HL-60/S4 treated with retinoic acid at 250 ng/mL for 4 days and 3 days (cell line): ENCODE data around the gene ALDH1A3.

ENCODE experiments used
- in situ Hi-C: fragments of 300-500 bp; cut with MboI; formaldehyde crosslinking; loops from 2 replicates; pipeline ENCODE4 v1.7.0; 2022; ENCODE audit warnings: low sequenced_read_pairs

The ALDH1A3 gene

DNA sequence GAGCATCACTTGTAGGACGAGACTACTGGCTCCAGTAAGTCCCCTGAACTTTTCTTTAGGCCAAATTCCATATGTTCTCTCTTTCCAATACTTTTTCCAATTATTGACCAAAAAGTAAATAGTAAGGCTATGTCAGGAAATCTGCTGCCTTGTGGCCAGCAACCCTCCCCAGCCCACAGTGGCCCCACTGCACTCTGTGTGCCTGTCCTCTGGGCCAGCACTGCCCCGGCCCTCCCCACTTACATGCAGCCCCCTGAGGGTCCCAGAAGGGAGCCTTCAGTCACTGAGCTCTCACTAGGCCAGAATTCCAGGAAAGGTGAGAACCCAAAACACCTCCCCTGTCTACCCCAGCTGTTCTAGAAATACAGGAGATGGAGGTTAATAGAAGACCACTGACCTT lies 21.3 kb upstream of the ALDH1A3 start:
- in situ Hi-C loops = no loop called here

DNA sequence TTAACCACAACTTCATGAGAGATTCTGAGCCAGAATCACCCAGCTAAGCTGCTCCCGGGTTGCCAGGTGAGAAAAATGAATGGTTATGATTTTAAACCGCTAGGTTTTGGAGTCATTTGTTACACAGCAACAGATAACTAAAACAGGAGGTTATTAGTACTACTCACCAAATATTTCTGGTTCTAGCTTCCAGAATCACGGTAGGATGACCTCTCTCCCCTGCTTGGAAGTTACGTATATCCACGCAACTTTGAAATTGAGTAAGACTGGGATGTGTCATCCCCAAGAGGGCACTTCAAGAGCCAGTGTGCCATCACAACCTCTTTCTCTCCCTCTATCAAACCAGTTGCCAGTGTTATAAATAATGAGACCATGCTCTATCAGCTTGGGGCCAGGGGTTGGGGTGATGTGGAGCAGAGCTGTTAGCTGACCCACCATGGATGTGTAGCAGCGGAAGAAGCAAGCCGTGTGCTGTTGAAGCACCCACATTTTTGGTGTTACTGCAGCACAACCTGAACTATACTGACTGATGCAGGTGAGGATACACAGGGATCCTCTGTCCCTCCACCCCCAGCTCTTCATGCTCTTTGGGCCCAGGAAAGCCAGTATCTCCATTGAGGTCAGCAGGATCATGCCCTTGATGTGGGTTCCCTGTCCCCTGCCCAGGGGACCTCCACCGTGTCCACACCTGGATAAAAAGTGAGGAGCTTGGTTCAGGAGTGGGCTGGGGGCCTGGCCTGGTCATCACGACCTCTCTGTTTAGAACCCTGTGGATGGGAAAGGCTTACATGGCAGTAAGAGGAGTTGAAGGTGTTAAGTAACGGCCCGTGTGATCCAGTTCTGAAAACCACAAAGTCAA lies 19.4 kb upstream of the ALDH1A3 start:
- in situ Hi-C loops = no loop called here

DNA sequence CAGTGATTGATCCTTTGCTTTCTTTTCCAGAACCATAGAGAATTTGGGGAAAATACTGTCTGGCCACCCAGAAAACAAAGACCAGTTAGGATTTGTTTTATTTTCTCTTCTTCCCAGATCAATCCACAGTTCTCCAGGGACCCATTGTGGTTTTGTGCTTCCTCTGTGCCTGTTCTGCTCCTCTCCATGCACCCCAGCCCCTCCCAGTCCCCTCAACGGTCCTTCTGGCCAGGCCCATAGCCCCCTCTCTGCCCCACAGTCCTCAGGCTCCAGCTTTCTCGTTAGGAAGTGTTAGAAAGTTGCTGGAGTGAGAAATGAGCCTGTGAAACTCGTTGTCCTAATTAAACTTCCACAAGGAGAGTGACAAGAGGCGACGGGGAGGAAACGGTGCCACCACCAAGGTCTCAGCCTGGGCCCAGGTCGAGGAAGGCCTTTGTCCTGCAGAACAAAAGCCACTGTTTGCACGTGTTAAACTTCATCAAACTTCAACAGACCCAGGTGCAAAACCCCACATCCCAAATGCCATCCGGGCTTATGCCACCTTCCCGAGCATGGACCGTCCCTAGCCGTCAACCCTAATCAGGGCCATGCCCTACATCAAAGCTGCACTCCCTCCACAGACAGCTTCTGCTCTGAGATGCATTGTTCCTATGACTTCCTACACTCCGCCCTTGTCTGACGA lies 18.7 kb upstream of the ALDH1A3 start:
- in situ Hi-C loops = no loop called here

GRCh38 chr15:100861511-100861991 lies 18.1 kb upstream of the ALDH1A3 start:
- in situ Hi-C loops = no loop called here

DNA sequence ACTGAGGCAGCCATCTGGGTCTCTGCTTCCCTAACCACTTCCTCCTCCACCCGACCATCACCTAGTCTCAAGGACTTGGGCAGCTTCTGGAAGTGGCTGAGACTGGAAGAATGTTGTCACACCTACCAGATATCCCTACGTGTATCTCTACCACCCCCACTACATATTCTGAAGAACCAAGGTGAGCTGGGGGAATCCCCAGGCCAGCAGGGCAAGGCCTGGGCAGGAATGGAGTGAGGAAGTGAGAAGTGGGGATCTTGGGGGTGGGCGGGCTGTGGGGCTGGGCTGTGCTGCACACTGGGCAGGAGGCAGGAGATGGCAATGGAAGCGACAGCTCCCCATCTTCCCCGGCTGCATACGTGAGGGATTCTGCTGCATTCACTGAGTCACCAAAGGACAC lies 17.5 kb upstream of the ALDH1A3 start:
- in situ Hi-C loops = no loop called here

GRCh38 chr15:100863075-100863795 lies 16.4 kb upstream of the ALDH1A3 start:
- in situ Hi-C loops = no loop called here

- in situ Hi-C loops = no loop called here
These were observed 15.8 kb upstream of the ALDH1A3 start for GRCh38 chr15:100863796-100864267.

DNA sequence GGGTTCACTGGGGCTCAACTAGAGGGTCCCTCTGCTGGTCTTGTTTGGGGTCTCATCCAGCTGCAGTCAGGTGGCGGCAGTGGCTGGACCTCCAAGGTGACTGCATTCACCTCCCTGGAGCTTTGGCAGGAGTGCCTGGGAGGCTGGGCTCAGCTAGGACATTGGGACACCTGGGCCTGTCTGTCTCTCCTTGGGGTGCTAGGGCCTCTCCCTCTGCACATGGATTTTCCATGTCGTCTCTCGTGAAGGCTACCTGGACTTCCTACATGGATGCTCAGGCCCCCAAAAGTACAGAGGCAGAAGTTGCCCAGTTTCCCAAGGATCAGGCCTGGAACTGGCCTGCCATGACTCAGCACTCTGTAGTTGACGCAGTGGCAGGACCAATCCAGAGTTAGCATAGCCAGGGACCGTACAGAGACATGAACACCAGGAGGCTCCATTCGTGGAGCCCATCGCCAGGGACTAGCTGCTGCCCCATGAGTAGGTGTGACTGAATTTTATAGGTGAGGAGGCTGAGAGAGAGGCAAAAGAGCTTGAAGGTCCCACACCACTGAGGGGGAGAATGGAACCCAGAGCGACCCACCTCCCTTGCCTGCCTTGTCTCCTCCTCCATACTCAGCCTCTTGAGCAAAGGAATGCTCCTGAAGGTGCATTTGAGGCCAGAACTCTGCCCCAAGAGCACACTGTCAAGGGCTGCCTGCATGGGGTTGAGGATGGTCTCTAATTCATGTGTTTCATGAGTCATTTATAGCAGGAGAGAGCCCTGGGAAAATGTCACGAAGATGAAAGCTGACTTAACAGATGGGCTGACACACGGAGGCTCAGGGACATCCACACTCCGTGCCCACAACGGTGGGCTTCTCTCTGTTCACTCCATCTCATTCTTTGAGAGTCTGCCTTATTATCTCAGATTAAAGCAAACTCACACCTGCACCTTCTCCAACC lies 13.0 kb upstream of the ALDH1A3 start:
- in situ Hi-C loops = no loop called here

DNA sequence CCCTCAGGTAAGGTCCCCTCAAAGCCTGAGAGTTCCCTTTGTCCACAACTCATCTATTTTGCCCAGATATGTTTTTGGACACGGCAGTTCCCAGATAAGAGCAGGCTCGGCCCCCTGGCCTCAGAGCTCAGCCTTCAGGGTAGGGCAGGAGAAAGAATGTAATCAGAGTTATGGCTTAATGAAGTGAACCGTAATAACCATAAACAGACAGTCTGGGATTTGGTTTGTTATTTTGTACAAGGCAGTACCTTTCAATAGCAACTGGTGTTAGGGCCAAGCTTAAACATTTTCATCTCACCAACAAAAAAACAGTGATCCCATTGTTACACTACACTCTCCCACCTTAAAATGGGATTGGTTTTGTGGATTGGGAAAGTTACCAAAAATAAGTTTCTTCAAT lies 12.2 kb upstream of the ALDH1A3 start:
- in situ Hi-C loops = no loop called here

DNA sequence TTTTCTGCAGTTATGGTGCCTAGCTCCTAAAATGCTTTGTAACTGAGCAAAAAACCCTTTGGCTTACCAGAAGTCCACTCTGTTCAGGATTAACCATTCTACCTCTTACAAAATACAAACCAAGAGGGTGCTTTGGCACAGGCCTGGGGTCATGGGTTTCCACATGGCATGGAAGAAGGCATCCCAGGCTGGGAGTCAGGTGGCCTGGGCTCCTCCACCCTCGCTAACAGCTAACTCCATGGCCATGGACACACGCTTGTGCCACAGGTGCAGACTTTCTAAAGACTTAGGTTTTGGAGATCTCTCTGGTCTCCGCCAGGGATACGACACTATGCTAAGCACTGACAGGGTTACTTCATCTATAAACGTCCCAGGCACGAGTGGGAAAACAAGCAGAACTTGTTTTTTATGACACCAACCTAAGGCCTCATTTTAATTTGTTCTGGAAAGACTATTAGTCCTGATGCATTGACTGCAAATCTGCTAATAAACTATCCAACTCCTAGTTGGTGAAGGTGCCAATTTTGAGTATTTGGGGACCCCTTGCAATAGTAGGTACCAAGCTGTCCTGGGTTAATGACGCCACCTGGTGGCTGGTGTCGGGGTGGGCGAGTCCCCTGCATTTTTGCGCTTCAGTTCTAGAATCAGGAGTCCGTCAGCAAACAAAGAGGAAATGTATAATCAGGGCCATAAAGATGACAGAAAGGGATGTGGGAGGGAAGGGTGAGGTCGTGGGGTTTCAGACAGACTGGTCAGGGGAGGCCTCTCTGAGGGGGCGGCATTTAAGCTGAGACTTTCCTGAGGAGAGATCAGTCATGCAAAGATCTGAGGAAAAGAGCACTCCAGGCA lies 10.3 kb upstream of the ALDH1A3 start:
- in situ Hi-C loops = no loop called here

DNA sequence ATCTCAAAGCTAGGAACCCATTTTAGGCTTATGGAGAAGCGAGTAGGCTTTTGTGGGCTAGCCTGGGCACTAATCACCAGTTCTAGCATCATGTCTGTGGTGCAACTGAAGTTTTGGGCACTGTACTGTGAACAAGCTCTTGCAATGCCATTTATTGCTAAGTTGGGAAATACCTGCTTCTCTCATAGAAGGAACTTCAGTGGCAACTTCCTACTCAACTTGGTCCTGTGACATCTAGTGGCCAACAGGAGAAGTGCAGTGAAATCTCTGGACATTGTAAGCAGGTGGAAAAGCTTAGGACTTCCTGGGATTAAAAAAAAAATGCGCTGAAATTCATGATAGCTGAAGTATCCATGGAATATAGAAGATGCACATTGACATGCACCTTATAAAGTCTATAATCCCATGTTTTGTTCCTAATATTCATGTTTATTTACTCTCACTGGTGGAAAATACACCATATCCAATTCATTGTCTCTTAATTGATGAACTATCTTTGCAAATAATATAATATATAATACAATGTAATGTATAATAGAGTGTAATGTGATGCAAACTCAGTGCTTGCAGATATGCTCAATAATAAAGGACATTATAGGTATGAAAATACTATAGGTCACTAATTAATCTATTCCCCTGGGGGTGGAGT lies 6.5 kb upstream of the ALDH1A3 start:
- in situ Hi-C loops = no loop called here

- in situ Hi-C loops = no loop called here
These were observed 4.1 kb upstream of the ALDH1A3 start for GRCh38 chr15:100875495-100875894.

DNA sequence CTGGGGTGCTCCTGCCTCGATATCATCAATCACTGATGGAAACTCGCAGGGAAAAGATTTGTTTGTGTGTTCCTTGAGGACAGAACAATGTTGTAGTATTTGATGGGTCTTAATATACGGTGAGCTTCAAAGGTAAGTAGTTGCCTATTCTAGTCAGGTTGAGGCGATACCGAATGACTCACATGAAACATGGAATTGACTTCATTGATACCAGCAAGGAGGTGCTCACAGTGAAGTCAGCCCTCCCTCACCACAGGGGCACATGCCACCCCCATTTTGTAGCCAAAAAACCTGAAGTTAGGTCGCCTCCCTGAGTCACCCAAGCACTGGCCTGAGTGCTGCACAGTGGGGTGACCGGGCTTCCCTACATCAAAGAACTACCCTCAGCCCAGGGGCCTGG lies 3.7 kb upstream of the ALDH1A3 start:
- in situ Hi-C loops = no loop called here

DNA sequence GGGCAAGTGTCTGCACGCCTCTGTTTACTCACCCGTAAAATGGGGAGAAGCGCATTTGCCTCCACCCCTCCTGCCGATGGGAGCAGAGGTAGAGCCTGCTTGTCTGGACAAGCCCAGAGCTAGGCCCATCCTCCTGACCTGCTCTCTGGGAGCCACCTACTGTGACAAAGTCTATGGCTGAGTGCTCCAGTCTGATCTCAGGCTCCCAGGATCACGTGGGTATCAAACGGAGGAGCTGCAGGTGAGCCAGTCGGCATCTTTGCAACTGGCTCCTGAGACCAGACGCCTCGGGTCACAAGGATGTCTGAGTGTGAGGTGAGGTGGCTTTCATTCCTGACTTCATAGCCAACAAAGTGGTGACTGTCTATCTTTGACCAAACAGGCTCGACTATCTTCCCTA lies 2.1 kb upstream of the ALDH1A3 start:
- in situ Hi-C loops = no loop called here

DNA sequence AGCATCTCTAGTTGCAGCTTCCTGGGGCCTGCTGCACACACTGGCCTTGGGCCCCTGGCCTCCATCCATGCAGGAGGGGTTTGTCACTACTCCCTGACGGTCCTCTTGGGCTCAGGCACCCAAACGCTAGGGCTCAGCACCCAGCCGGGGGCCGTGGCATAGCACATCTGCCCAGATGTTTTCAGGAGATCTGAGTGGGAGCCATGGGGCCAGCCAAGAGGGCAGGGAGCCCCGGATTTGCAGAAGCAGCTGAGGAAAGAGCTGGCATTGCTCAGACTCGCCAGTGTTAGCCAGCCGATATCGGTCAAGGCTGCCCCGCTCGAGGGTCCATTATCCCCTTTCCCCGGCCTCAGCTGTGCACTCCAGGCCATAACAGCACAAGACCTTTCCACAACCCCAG lies 1.5 kb upstream of the ALDH1A3 start:
- in situ Hi-C loops = no loop called here

DNA sequence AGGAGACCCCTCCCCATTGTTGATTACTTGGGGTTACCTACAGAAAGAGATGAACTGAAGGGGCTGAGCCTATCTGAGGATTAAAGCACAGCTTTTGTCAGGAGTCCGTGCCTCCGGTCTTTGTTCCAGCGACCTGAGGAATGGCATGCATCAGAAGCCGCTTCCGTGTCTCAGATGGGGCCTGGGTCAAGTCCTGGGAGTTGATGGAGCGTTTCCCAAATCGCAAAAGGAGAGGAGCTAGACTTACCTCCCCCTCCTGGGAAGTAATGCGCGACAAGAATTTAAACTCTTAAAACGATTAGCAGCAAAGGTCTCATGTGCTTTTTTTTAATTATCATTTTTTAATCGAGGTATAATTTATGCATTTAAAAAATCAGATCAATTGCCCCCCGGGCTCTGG lies 983 bp upstream of the ALDH1A3 start:
- in situ Hi-C loops = no loop called here

GRCh38 chr15:100879061-100879463 lies 569 bp upstream of the ALDH1A3 start:
- in situ Hi-C loops = no loop called here

GRCh38 chr15:100880139-100880896 lies 687 bp downstream of the ALDH1A3 start:
- in situ Hi-C loops = no loop called here
